HCT116 (cell line): ENCODE data around the gene SCARB1. TPM values are rescaled to one million over a fixed set of nuclear protein-coding genes. Genes with fewer than 3 reads are reported as not detected.

Experiments used
- ATAC-seq: fragments of 200-7000 bp; cut with Tn5 transposase; 2 replicates; pipeline ENCODE4 v1.9.1; 2020; ENCODE audit warnings: mild to moderate bottlenecking, moderate library complexity
- BruUV-seq: library from RNA; stranded (reverse); fragments of 400-500 nt; replicated peaks from 2 replicates; lab custom pipeline; 2021; lab: Mats Ljungman, UMichigan
- CTCF ChIA-PET: fragments of 300-600 bp; sonication (Branson Sonifier 250); formaldehyde crosslinking; loops from one replicate; lab custom pipeline; 2021; ENCODE audit warnings: antibody characterized with exemption; lab: Charles Lee
- POLR2A ChIA-PET: fragments of 300-600, 350-600 bp; sonication (Branson Sonifier 250); formaldehyde crosslinking; loops from one replicate; lab custom pipeline; 2021; ENCODE audit warnings: antibody characterized with exemption; lab: Charles Lee
- RAD21 ChIA-PET, 2 experiments: fragments of 300-600 bp; sonication (Branson Sonifier 250); formaldehyde crosslinking; loops; one replicate each; lab custom pipeline; 2023; ENCODE audit warnings: low total read pairs in 2 of 2; ENCODE audit not compliant: uncharacterized antibody in 2 of 2, unreplicated experiment in 2 of 2, low non-redundant PET in 1 of 2; lab: Charles Lee
- DNase-seq: peaks from one replicate; pipeline ENCODE4 v3.0.0-alpha.2; 2010; ENCODE audit warnings: low read depth, low spot score
- H2AFZ ChIP-seq: fragments of 200-600 bp; shearing (Covaris generic), sonication (generic); 2 replicates; pipeline ENCODE4 v1.6.1; 2017; ENCODE audit warnings: low read depth, mixed run types, mixed read lengths, antibody characterized with exemption, low read length; ENCODE audit not compliant: poor library complexity, severe bottlenecking
- H3K27ac ChIP-seq: 2 replicates; pipeline ENCODE4 v1.5.1; 2012; ENCODE audit warnings: low read depth, low read length
- H3K27me3 ChIP-seq: fragments of 200-600 bp; sonication (generic); 2 replicates; pipeline ENCODE4 v1.6.1; 2016; ENCODE audit warnings: mixed run types, low read length, mixed read lengths; ENCODE audit not compliant: insufficient read depth
- H3K36me3 ChIP-seq, 2 experiments: fragments of 200-500 bp in 1 of 2; fragments of 200-600 bp in 1 of 2; sonication (Bioruptor generic) in 1 of 2; sonication (generic) in 1 of 2; 2 replicates each; pipeline versions ENCODE4 v1.5.1 to v1.6.1; 2014 to 2016; ENCODE audit warnings: low read length in 2 of 2, inconsistent platforms in 1 of 2, mixed read lengths in 1 of 2, mixed run types in 1 of 2; ENCODE audit not compliant: insufficient read depth in 2 of 2, control insufficient read depth in 1 of 2
- H3K4me1 ChIP-seq, 2 experiments: fragments of 200-600 bp in 1 of 2; sonication (generic) in 1 of 2; 2 replicates each; pipeline versions ENCODE4 v1.5.1 to v1.6.1; 2012 to 2017; ENCODE audit warnings: low read length in 2 of 2, inconsistent platforms in 1 of 2, mild to moderate bottlenecking in 1 of 2, mixed read lengths in 1 of 2, mixed run types in 1 of 2, moderate library complexity in 1 of 2; ENCODE audit not compliant: insufficient read depth in 2 of 2, control insufficient read depth in 1 of 2
- H3K4me2 ChIP-seq: fragments of 200-600 bp; sonication (generic); 2 replicates; pipeline ENCODE4 v1.6.1; 2017; ENCODE audit warnings: mixed run types, low read length, mixed read lengths
- H3K4me3 ChIP-seq, 2 experiments: fragments of 200-600 bp in 1 of 2; sonication (generic) in 1 of 2; replicated peaks in 1 of 2; 2 replicates each; pipeline ENCODE4 v1.5.1; 2011 to 2016; ENCODE audit warnings: low read length in 2 of 2, control low read depth in 1 of 2, low read depth in 1 of 2, mild to moderate bottlenecking in 1 of 2, mixed read lengths in 1 of 2, mixed run types in 1 of 2
- H3K79me2 ChIP-seq: fragments of 200-600 bp; sonication (generic); 2 replicates; pipeline ENCODE4 v1.6.1; 2017; ENCODE audit warnings: mild to moderate bottlenecking, mixed run types, low read length, moderate library complexity, mixed read lengths; ENCODE audit not compliant: insufficient read depth
- H3K9ac ChIP-seq: fragments of 200-600 bp; sonication (generic); 2 replicates; pipeline ENCODE4 v1.6.1; 2016; ENCODE audit warnings: low read length, mixed read lengths
- H3K9me2 ChIP-seq: fragments of 200-600 bp; sonication (generic), shearing (Covaris generic); 2 replicates; pipeline ENCODE4 v1.6.1; 2017; ENCODE audit warnings: mixed run types, mild to moderate bottlenecking, moderate library complexity; ENCODE audit not compliant: insufficient read depth
- H3K9me3 ChIP-seq, 2 experiments: fragments of 200-500 bp in 1 of 2; fragments of 200-600 bp in 1 of 2; sonication (Bioruptor generic) in 1 of 2; sonication (generic) in 1 of 2; 2 replicates each; pipeline ENCODE4 v1.6.1; 2014 to 2017; ENCODE audit warnings: low read length in 2 of 2, mixed read lengths in 2 of 2, inconsistent platforms in 1 of 2, low read depth in 1 of 2, mild to moderate bottlenecking in 1 of 2, mixed run types in 1 of 2, moderate library complexity in 1 of 2; ENCODE audit not compliant: control insufficient read depth in 1 of 2, insufficient read depth in 1 of 2
- H4K20me1 ChIP-seq: fragments of 200-600 bp; sonication (generic), shearing (Covaris generic); 2 replicates; pipeline ENCODE4 v1.6.1; 2017; ENCODE audit warnings: mixed run types, mild to moderate bottlenecking, moderate library complexity; ENCODE audit not compliant: insufficient read depth
- ATF3 ChIP-seq: IDR thresholded peaks from 2 replicates; pipeline ENCODE4 v1.6.1; 2012
- CBX3 ChIP-seq: IDR thresholded peaks from 2 replicates; pipeline ENCODE4 v1.6.1; 2012; ENCODE audit warnings: low read depth
- CEBPB ChIP-seq: IDR thresholded peaks from 2 replicates; pipeline ENCODE4 v1.6.1; 2012; ENCODE audit warnings: low read depth
- RAD21 ChIP-seq: IDR thresholded peaks from 2 replicates; pipeline ENCODE4 v1.6.1; 2012; ENCODE audit warnings: low read depth, mild to moderate bottlenecking
- SP1 ChIP-seq: IDR thresholded peaks from 2 replicates; pipeline ENCODE4 v1.6.1; 2012; ENCODE audit warnings: low read depth
- intact Hi-C: fragments of 100-400 bp; cut with micrococcal nuclease; formaldehyde crosslinking; loops from 2 replicates; pipeline ENCODE4 v1.10.0; 2022
- total RNA-seq: library from RNA; stranded (reverse); gene quantifications from one replicate; pipeline ENCODE4 v1.2.1, GENCODE V29; 2021; ENCODE audit not compliant: unreplicated experiment
- TF ChIP-seq, protein P1 (sequence below): IDR thresholded peaks from 2 replicates; pipeline ENCODE4 v1.6.1; 2012; ENCODE audit warnings: low read depth
- TF ChIP-seq, protein P2 (sequence below): IDR thresholded peaks from 2 replicates; pipeline ENCODE4 v1.6.1; 2012

The SCARB1 gene
- total RNA-seq, 1 experiment from 2014 or later = 95.5 TPM

DNA sequence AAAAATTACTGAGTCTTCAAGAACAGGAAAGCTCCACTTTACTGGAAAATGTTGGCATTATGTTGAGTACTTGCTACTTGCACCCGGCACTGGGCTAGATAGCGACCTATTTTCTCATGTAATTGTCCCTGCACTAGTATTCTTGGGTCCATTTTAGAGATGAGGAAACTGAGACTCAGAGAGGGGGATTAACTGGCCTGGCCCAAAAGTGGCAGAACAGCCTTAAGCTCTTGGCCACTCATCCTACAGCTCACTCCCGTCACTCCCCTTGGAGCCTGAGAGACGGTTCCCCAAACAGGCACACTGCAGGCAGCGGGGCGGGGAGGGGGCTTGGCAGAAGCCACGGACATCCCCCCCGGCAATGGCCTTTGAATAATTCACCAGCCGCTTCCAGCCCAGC is 113.9 kb downstream of the SCARB1 start:
- ChIA-PET POLR2A (no interaction called here), RAD21 (no interaction called here), CTCF (no interaction called here)
- Histone ChIP-seq H3K4me2 (no peak overlapping the region), H3K4me3 (no peak overlapping the region), H3K27me3 (no peaks in the 10 kb centered on the region), H3K9me2 (no peaks in the 10 kb centered on the region), H3K9ac (no peak overlapping the region), H2AFZ (no peak overlapping the region), H3K9me3 (peaks cover 0 to 13% of the 10 kb centered on the region in 2 experiments; a peak in 1 of 4 replicates), H3K36me3 (no peaks in the 10 kb centered on the region), H3K4me1 (peaks cover 26 to 33% of the 10 kb centered on the region in 2 experiments), H4K20me1 (no peaks in the 10 kb centered on the region), H3K79me2 (no peaks in the 10 kb centered on the region), H3K27ac (no peak overlapping the region)
- ATAC-seq (no peak), DNase-seq (no peak)
- intact Hi-C loops = loop anchor here (10.0 kb wide), 1 partner anchor 235 kb away; no protein-coding TSS in a partner anchor
- no TSS peak for BruUV-seq
- TF ChIP-seq CBX3 = no peak
- no peak for TF ChIP-seq RAD21
- TF ChIP-seq CEBPB = no peak
- TF ChIP-seq SP1 = no peak
- TF ChIP-seq, protein P1, sequence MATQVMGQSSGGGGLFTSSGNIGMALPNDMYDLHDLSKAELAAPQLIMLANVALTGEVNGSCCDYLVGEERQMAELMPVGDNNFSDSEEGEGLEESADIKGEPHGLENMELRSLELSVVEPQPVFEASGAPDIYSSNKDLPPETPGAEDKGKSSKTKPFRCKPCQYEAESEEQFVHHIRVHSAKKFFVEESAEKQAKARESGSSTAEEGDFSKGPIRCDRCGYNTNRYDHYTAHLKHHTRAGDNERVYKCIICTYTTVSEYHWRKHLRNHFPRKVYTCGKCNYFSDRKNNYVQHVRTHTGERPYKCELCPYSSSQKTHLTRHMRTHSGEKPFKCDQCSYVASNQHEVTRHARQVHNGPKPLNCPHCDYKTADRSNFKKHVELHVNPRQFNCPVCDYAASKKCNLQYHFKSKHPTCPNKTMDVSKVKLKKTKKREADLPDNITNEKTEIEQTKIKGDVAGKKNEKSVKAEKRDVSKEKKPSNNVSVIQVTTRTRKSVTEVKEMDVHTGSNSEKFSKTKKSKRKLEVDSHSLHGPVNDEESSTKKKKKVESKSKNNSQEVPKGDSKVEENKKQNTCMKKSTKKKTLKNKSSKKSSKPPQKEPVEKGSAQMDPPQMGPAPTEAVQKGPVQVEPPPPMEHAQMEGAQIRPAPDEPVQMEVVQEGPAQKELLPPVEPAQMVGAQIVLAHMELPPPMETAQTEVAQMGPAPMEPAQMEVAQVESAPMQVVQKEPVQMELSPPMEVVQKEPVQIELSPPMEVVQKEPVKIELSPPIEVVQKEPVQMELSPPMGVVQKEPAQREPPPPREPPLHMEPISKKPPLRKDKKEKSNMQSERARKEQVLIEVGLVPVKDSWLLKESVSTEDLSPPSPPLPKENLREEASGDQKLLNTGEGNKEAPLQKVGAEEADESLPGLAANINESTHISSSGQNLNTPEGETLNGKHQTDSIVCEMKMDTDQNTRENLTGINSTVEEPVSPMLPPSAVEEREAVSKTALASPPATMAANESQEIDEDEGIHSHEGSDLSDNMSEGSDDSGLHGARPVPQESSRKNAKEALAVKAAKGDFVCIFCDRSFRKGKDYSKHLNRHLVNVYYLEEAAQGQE = no peak
- TF ChIP-seq, protein P2, sequence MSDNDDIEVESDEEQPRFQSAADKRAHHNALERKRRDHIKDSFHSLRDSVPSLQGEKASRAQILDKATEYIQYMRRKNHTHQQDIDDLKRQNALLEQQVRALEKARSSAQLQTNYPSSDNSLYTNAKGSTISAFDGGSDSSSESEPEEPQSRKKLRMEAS = no peak
- no peak for TF ChIP-seq ATF3
